Neural progenitor cell (in vitro differentiated cells): ENCODE data around the gene NRP1. TPM values are rescaled to one million over a fixed set of nuclear protein-coding genes. Genes with fewer than 3 reads are reported as not detected.

Source experiments
- DNase-seq: peaks from one replicate; pipeline ENCODE4 v3.0.0-alpha.2; 2016; ENCODE audit warnings: low spot score
- H2AFZ ChIP-seq: fragments of 200-600 bp; sonication (generic); replicated peaks from 2 replicates; pipeline ENCODE4 v1.6.1; 2016; ENCODE audit warnings: antibody characterized with exemption
- H3F3A ChIP-seq: fragments of 200-600 bp; sonication (generic); 2 replicates; pipeline ENCODE4 v1.6.1; 2016; ENCODE audit warnings: antibody characterized with exemption, low read depth
- H3K27ac ChIP-seq: fragments of 200-600 bp; sonication (generic); 2 replicates; pipeline ENCODE4 v1.5.1; 2016; ENCODE audit warnings: mild to moderate bottlenecking
- H3K27me3 ChIP-seq: fragments of 200-600 bp; sonication (generic); 2 replicates; pipeline ENCODE4 v1.6.1; 2016; ENCODE audit warnings: mild to moderate bottlenecking, moderate library complexity
- H3K36me3 ChIP-seq: fragments of 200-600 bp; sonication (generic); 2 replicates; pipeline ENCODE4 v1.5.1; 2016
- H3K4me1 ChIP-seq: fragments of 200-600 bp; sonication (generic); 2 replicates; pipeline ENCODE4 v1.6.1; 2016; ENCODE audit warnings: mixed run types
- H3K4me2 ChIP-seq: fragments of 200-600 bp; sonication (generic); 2 replicates; pipeline ENCODE4 v1.6.1; 2016
- H3K4me3 ChIP-seq: fragments of 200-600 bp; sonication (generic); 2 replicates; pipeline ENCODE4 v1.5.1; 2016
- H3K79me2 ChIP-seq: fragments of 200-600 bp; sonication (generic); 2 replicates; pipeline ENCODE4 v1.6.1; 2016; ENCODE audit warnings: low read depth
- H3K9ac ChIP-seq: fragments of 200-600 bp; sonication (generic); 2 replicates; pipeline ENCODE4 v1.6.1; 2016
- H3K9me3 ChIP-seq: fragments of 200-600 bp; sonication (generic); 2 replicates; pipeline ENCODE4 v1.5.1; 2016; ENCODE audit warnings: low read depth
- H4K20me1 ChIP-seq: fragments of 200-600 bp; sonication (generic); 2 replicates; pipeline ENCODE4 v1.6.1; 2016; ENCODE audit warnings: low read depth
- H3K27ac Mint-ChIP-seq: 3 replicates; pipeline ENCODE4 v1.8.0; 2021; ENCODE audit warnings: mixed read lengths
- H3K27me3 Mint-ChIP-seq: 2 replicates; pipeline ENCODE4 v1.8.0; 2022; ENCODE audit warnings: low read depth, mild to moderate bottlenecking, inconsistent platforms, moderate library complexity, mixed read lengths; ENCODE audit not compliant: insufficient read depth
- H3K36me3 Mint-ChIP-seq: 3 replicates; pipeline ENCODE4 v1.8.0; 2021; ENCODE audit warnings: mixed read lengths
- H3K4me1 Mint-ChIP-seq: 3 replicates; pipeline ENCODE4 v1.8.0; 2021; ENCODE audit warnings: mixed read lengths
- H3K4me3 Mint-ChIP-seq: 3 replicates; pipeline ENCODE4 v1.8.0; 2021; ENCODE audit warnings: mild to moderate bottlenecking, moderate library complexity, mixed read lengths
- H3K9me3 Mint-ChIP-seq: 3 replicates; pipeline ENCODE4 v1.8.0; 2020; ENCODE audit warnings: mixed read lengths
- EZH2 ChIP-seq: fragments of 200-600 bp; sonication (generic); IDR thresholded peaks from 2 replicates; pipeline ENCODE4 v1.6.1; 2017; ENCODE audit warnings: antibody characterized with exemption, mild to moderate bottlenecking, moderate library complexity
- EZH2phosphoT487 ChIP-seq: fragments of 200-600 bp; sonication (generic); IDR thresholded peaks from 2 replicates; pipeline ENCODE4 v1.6.1; 2017; ENCODE audit warnings: antibody characterized with exemption
- total RNA-seq: library from RNA; depleted of rRNA; stranded (reverse); fragments of >200 nt; gene quantifications from 2 replicates; pipeline ENCODE4 v1.2.3, GENCODE V29; 2015; ENCODE audit warnings: low replicate concordance
- TF ChIP-seq, protein P1 (sequence below): fragments of 200-600 bp; sonication (generic); IDR thresholded peaks from 2 replicates; pipeline ENCODE4 v1.5.1; 2017; ENCODE audit warnings: antibody characterized with exemption, mild to moderate bottlenecking

The NRP1 gene
- total RNA-seq, 1 donor from 2014 or later, result 1.9 TPM

DNA sequence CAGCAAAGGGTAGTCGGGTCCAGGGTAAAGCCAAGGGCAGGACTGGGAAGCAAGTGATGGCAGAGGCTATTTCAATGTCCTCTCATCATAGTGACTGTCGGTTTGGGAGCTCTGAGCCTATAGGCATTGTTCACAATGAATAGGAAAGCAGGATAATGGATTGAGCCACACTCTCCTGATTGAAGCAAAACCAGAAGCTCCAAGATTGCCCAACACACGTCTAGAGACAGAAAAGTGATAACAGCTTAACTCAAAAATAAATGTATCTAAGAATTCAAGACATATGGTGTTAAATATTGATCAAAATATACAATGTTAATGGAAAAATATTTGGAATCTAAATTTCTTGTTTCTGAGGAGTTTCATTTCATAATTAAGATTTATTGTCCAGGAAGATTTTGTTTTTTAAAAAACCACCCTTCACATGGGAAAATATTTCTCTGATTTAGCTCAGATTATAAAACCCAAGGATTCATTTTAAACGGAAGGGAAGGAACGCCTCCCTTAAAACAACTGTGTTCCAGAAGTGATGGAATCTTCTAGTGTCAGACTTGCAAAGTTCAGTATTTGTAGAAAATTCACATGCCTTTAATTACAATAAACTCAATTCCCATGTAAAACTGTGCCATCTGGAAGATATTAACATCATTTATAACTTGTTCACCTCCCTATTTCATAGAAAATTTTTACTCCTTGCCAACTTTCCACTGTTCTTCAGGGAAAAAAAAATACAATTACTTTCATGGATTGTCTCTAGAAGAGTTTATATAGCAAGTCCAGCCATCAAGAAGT is 54.5 kb downstream of the NRP1 start:
- H3K4me1 ChIP-seq, result no peaks in the 10 kb centered on the region
- H3K4me3 Mint-ChIP-seq, result no peak overlapping the region
- no peaks in the 10 kb centered on the region for H3K36me3 ChIP-seq
- peaks cover 18% of the 10 kb centered on the region for H3K4me1 Mint-ChIP-seq
- H3K4me2 ChIP-seq, result no peak overlapping the region
- no peak for DNase-seq
- no peak overlapping the region for H3K27ac Mint-ChIP-seq
- no peaks in the 10 kb centered on the region for H3K9me3 Mint-ChIP-seq
- no peaks in the 10 kb centered on the region for H3F3A ChIP-seq
- H3K9me3 ChIP-seq, result no peaks in the 10 kb centered on the region
- H3K27ac ChIP-seq, result no peak overlapping the region
- no peak overlapping the region for H2AFZ ChIP-seq
- H3K27me3 ChIP-seq, result no peaks in the 10 kb centered on the region
- H3K36me3 Mint-ChIP-seq, result peaks cover 13% of the 10 kb centered on the region
- TF ChIP-seq EZH2 (no peak), EZH2phosphoT487 (no peak)
- TF ChIP-seq, protein P1, sequence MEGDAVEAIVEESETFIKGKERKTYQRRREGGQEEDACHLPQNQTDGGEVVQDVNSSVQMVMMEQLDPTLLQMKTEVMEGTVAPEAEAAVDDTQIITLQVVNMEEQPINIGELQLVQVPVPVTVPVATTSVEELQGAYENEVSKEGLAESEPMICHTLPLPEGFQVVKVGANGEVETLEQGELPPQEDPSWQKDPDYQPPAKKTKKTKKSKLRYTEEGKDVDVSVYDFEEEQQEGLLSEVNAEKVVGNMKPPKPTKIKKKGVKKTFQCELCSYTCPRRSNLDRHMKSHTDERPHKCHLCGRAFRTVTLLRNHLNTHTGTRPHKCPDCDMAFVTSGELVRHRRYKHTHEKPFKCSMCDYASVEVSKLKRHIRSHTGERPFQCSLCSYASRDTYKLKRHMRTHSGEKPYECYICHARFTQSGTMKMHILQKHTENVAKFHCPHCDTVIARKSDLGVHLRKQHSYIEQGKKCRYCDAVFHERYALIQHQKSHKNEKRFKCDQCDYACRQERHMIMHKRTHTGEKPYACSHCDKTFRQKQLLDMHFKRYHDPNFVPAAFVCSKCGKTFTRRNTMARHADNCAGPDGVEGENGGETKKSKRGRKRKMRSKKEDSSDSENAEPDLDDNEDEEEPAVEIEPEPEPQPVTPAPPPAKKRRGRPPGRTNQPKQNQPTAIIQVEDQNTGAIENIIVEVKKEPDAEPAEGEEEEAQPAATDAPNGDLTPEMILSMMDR, result no peak
- no peak overlapping the region for H3K9ac ChIP-seq
- H4K20me1 ChIP-seq, result no peaks in the 10 kb centered on the region
- peaks cover 2% of the 10 kb centered on the region for H3K27me3 Mint-ChIP-seq
- H3K4me3 ChIP-seq, result no peak overlapping the region
- H3K79me2 ChIP-seq, result no peaks in the 10 kb centered on the region

DNA sequence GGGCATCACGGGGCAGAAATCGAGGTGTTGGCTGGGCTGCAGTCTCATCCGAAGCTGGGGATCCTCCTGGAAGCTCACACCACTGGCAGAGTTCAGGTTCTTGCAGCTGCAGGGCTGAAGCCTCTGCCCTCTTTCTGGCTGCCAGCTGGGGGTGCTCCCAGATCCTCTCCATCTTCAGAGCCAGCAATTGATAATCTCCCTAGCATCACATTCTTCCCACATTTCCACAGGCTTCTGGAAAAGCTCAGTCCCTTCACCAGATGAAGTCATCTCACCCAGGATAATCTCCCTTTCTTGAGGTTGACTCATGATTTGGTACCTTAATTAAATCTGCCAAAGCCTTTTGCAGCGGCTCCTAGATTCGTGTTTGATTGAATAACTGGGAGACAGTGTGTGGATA is 55.2 kb downstream of the NRP1 start:
- peaks cover 2% of the 10 kb centered on the region for H3K27me3 Mint-ChIP-seq
- Histone ChIP-seq H3K27ac (no peak overlapping the region), H3K4me1 (peaks cover 1% of the 10 kb centered on the region), H2AFZ (no peak overlapping the region), H3K9me3 (no peaks in the 10 kb centered on the region), H3K79me2 (no peaks in the 10 kb centered on the region), H3K27me3 (no peaks in the 10 kb centered on the region), H3F3A (peaks cover 1% of the 10 kb centered on the region), H3K4me2 (no peak overlapping the region), H4K20me1 (no peaks in the 10 kb centered on the region), H3K9ac (no peak overlapping the region), H3K36me3 (no peaks in the 10 kb centered on the region), H3K4me3 (no peak overlapping the region)
- TF ChIP-seq EZH2 (no peak), EZH2phosphoT487 (no peak)
- TF ChIP-seq, protein P1, result no peak
- H3K9me3 Mint-ChIP-seq, result no peaks in the 10 kb centered on the region
- H3K27ac Mint-ChIP-seq, result no peak overlapping the region
- H3K36me3 Mint-ChIP-seq, result peaks cover 16% of the 10 kb centered on the region
- no peak for DNase-seq
- peaks cover 25% of the 10 kb centered on the region for H3K4me1 Mint-ChIP-seq
- no peak overlapping the region for H3K4me3 Mint-ChIP-seq

DNA sequence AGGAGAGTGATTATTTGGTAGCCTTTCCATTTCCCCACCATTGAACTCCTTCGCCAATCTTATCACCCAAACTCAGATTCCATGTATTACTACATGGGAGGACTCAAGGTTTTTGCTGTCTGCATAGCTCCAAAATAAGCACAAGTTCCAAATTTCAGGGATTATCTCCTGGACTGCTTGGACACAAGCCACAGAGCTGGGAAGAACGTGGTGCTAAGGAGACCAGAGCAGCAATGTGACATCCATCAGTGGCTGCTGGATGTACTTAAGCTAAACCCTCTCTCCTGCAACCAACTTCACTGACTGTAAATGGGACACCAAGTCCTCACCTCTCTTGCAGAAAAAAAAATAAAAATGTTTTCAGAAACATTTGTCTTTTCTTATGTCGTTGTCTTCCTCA is 56.3 kb downstream of the NRP1 start:
- no peak for DNase-seq
- no peak overlapping the region for H3K4me2 ChIP-seq
- H3K4me3 Mint-ChIP-seq, result no peak overlapping the region

More for the DNA sequence above, 56.3 kb downstream of the NRP1 start:
- no peaks in the 10 kb centered on the region for H3K79me2 ChIP-seq
- H3K27ac Mint-ChIP-seq, result no peak overlapping the region
- no peak overlapping the region for H3K27ac ChIP-seq
- no peak overlapping the region for H3K9ac ChIP-seq
- H3K27me3 Mint-ChIP-seq, result no peaks in the 10 kb centered on the region
- peaks cover 10% of the 10 kb centered on the region for H3F3A ChIP-seq
- peaks cover 12% of the 10 kb centered on the region for H3K4me1 ChIP-seq
- no peak overlapping the region for H2AFZ ChIP-seq
- H3K9me3 Mint-ChIP-seq, result no peaks in the 10 kb centered on the region
- no peaks in the 10 kb centered on the region for H3K27me3 ChIP-seq
- no peaks in the 10 kb centered on the region for H4K20me1 ChIP-seq
- H3K4me1 Mint-ChIP-seq, result peaks cover 36% of the 10 kb centered on the region
- H3K36me3 Mint-ChIP-seq, result peaks cover 16% of the 10 kb centered on the region
- TF ChIP-seq, protein P1, result no peak
- TF ChIP-seq EZH2phosphoT487, result no peak
- TF ChIP-seq EZH2, result no peak
- no peaks in the 10 kb centered on the region for H3K36me3 ChIP-seq
- H3K9me3 ChIP-seq, result no peaks in the 10 kb centered on the region
- no peak overlapping the region for H3K4me3 ChIP-seq
